Neural cell (in vitro differentiated cells): ENCODE results near the gene CDC34. TPM values are rescaled to one million over a fixed set of nuclear protein-coding genes. Genes with fewer than 3 reads are reported as not detected.

Source experiments
- H2AFZ ChIP-seq: fragments of 200-600, 300-800 bp; sonication (generic), shearing (Covaris generic); 2 replicates; pipeline ENCODE4 v1.6.0; 2014; ENCODE audit warnings: low read depth, mild to moderate bottlenecking, antibody characterized with exemption, low read length, moderate library complexity
- H3F3A ChIP-seq: fragments of 200-600 bp; shearing (Covaris generic); 2 replicates; pipeline ENCODE4 v1.6.1; 2016; ENCODE audit warnings: mild to moderate bottlenecking, moderate library complexity, mixed read lengths, antibody characterized with exemption, low read length; ENCODE audit not compliant: insufficient read depth, poor library complexity, severe bottlenecking
- H3K27ac ChIP-seq: fragments of 200-600, 300-800 bp; sonication (generic), shearing (Covaris generic); 2 replicates; pipeline ENCODE4 v1.5.1; 2014; ENCODE audit warnings: mild to moderate bottlenecking, low read length, moderate library complexity
- H3K27me3 ChIP-seq: fragments of 300-800, 200-600 bp; sonication (generic), shearing (Covaris generic); 2 replicates; pipeline ENCODE4 v1.6.0; 2014; ENCODE audit warnings: mild to moderate bottlenecking, low read depth, low read length, moderate library complexity; ENCODE audit not compliant: insufficient read depth
- H3K36me3 ChIP-seq: fragments of 300-800, 200-600 bp; sonication (generic), shearing (Covaris generic); 2 replicates; pipeline ENCODE4 v1.5.1; 2014; ENCODE audit warnings: mild to moderate bottlenecking, antibody characterized with exemption, low read length, moderate library complexity; ENCODE audit not compliant: insufficient read depth
- H3K4me2 ChIP-seq: fragments of 300-800, 200-600 bp; sonication (generic), shearing (Covaris generic); 2 replicates; pipeline ENCODE4 v1.6.0; 2014; ENCODE audit warnings: mild to moderate bottlenecking, low read length
- H3K4me3 ChIP-seq: fragments of 300-800, 200-600 bp; sonication (generic), shearing (Covaris generic); 2 replicates; pipeline ENCODE4 v1.5.1; 2014; ENCODE audit warnings: mild to moderate bottlenecking, low read length, moderate library complexity
- H3K79me2 ChIP-seq: fragments of 200-600 bp; shearing (Covaris generic); replicated peaks from 2 replicates; pipeline ENCODE4 v1.6.0; 2014; ENCODE audit warnings: mild to moderate bottlenecking, low read length, moderate library complexity; ENCODE audit not compliant: insufficient read depth
- H3K9ac ChIP-seq: fragments of 300-800, 200-600 bp; sonication (generic), shearing (Covaris generic); 2 replicates; pipeline ENCODE4 v1.6.1; 2016; ENCODE audit warnings: mild to moderate bottlenecking, low read length, mixed read lengths
- H3K9me2 ChIP-seq: fragments of 200-600 bp; shearing (Covaris generic); 2 replicates; pipeline ENCODE4 v1.6.1; 2016; ENCODE audit warnings: mild to moderate bottlenecking, low read length, mixed read lengths; ENCODE audit not compliant: insufficient read depth
- H3K9me3 ChIP-seq: fragments of 200-600, 300-800 bp; sonication (generic), shearing (Covaris generic); 2 replicates; pipeline ENCODE4 v1.6.1; 2016; ENCODE audit warnings: mild to moderate bottlenecking, mixed run types, low read length, moderate library complexity, mixed read lengths
- H4K20me1 ChIP-seq: fragments of 200-600 bp; shearing (Covaris generic); 2 replicates; pipeline ENCODE4 v1.6.1; 2016; ENCODE audit warnings: mild to moderate bottlenecking, mixed run types; ENCODE audit not compliant: insufficient read depth
- EP300 ChIP-seq: fragments of 450-650 bp; conservative IDR thresholded peaks from 2 replicates; pipeline ENCODE4 v1.6.1; 2014; ENCODE audit warnings: antibody characterized with exemption, mild to moderate bottlenecking, moderate library complexity; ENCODE audit not compliant: poor library complexity, severe bottlenecking
- EZH2 ChIP-seq: fragments of 200-600, 300-800 bp; shearing (Covaris generic), sonication (generic); IDR thresholded peaks from 2 replicates; pipeline ENCODE4 v1.6.1; 2014; ENCODE audit warnings: antibody characterized with exemption, low read length, borderline replicate concordance, mild to moderate bottlenecking; ENCODE audit not compliant: insufficient read depth, poor library complexity, severe bottlenecking
- MXI1 ChIP-seq: fragments of 450-650 bp; conservative IDR thresholded peaks from 2 replicates; pipeline ENCODE4 v1.6.1; 2014; ENCODE audit warnings: antibody characterized with exemption, mild to moderate bottlenecking; ENCODE audit not compliant: poor library complexity, severe bottlenecking
- POLR2AphosphoS5 ChIP-seq: IDR thresholded peaks from 2 replicates; pipeline ENCODE4 v1.6.1; 2012
- TAF1 ChIP-seq: IDR thresholded peaks from 2 replicates; pipeline ENCODE4 v1.6.1; 2012; ENCODE audit warnings: low read depth
- polyA plus RNA-seq: library from polyadenylated mRNA; depleted of rRNA; stranded (reverse); fragments of >200 nt; gene quantifications from 2 replicates; pipeline ENCODE4 v1.2.3, GENCODE V29; 2014
- TF ChIP-seq, protein P1 (sequence below): fragments of 450-650 bp; IDR thresholded peaks from 2 replicates; pipeline ENCODE4 v1.5.1; 2014; ENCODE audit warnings: antibody characterized with exemption, mild to moderate bottlenecking, moderate library complexity; ENCODE audit not compliant: poor library complexity, severe bottlenecking
- TF ChIP-seq, protein P2 (sequence below): IDR thresholded peaks from 2 replicates; pipeline ENCODE4 v1.6.1; 2012; ENCODE audit warnings: borderline replicate concordance

The CDC34 gene
- polyA plus RNA-seq, 1 donor from 2014 or later = 155 TPM

DNA sequence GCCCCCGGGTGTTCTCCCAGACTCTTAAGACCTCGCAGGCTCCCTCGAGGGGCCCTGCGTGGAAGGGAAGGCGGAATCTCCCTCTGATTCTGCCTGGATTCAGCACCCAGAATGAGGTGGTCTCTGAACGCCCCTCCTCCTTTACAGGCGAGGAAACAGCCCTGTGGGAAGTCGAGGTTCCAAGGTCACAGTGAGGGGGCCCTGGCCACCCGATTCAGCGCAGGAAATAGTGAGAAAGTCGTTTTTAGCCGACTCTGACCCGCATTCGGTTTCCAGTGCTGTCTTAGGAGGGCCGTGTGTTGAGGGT lies 41.9 kb downstream of the CDC34 start:
- TF ChIP-seq, protein P1, sequence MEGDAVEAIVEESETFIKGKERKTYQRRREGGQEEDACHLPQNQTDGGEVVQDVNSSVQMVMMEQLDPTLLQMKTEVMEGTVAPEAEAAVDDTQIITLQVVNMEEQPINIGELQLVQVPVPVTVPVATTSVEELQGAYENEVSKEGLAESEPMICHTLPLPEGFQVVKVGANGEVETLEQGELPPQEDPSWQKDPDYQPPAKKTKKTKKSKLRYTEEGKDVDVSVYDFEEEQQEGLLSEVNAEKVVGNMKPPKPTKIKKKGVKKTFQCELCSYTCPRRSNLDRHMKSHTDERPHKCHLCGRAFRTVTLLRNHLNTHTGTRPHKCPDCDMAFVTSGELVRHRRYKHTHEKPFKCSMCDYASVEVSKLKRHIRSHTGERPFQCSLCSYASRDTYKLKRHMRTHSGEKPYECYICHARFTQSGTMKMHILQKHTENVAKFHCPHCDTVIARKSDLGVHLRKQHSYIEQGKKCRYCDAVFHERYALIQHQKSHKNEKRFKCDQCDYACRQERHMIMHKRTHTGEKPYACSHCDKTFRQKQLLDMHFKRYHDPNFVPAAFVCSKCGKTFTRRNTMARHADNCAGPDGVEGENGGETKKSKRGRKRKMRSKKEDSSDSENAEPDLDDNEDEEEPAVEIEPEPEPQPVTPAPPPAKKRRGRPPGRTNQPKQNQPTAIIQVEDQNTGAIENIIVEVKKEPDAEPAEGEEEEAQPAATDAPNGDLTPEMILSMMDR = no peak
- TF ChIP-seq, protein P2, sequence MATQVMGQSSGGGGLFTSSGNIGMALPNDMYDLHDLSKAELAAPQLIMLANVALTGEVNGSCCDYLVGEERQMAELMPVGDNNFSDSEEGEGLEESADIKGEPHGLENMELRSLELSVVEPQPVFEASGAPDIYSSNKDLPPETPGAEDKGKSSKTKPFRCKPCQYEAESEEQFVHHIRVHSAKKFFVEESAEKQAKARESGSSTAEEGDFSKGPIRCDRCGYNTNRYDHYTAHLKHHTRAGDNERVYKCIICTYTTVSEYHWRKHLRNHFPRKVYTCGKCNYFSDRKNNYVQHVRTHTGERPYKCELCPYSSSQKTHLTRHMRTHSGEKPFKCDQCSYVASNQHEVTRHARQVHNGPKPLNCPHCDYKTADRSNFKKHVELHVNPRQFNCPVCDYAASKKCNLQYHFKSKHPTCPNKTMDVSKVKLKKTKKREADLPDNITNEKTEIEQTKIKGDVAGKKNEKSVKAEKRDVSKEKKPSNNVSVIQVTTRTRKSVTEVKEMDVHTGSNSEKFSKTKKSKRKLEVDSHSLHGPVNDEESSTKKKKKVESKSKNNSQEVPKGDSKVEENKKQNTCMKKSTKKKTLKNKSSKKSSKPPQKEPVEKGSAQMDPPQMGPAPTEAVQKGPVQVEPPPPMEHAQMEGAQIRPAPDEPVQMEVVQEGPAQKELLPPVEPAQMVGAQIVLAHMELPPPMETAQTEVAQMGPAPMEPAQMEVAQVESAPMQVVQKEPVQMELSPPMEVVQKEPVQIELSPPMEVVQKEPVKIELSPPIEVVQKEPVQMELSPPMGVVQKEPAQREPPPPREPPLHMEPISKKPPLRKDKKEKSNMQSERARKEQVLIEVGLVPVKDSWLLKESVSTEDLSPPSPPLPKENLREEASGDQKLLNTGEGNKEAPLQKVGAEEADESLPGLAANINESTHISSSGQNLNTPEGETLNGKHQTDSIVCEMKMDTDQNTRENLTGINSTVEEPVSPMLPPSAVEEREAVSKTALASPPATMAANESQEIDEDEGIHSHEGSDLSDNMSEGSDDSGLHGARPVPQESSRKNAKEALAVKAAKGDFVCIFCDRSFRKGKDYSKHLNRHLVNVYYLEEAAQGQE = peak; percentile 23
- Histone ChIP-seq H4K20me1 (peaks cover 4% of the 10 kb centered on the region), H3K9ac (peak overlapping the region; percentile 94), H3K27ac (peak overlapping the region; percentile 86), H2AFZ (peak overlapping the region; percentile 28), H3K4me2 (peak overlapping the region; percentile 72), H3K4me3 (peak overlapping the region; percentile 99), H3K9me2 (no peaks in the 10 kb centered on the region), H3K79me2 (peaks cover 50% of the 10 kb centered on the region), H3K9me3 (no peaks in the 10 kb centered on the region), H3F3A (no peaks in the 10 kb centered on the region), H3K27me3 (no peaks in the 10 kb centered on the region), H3K36me3 (no peaks in the 10 kb centered on the region)

DNA sequence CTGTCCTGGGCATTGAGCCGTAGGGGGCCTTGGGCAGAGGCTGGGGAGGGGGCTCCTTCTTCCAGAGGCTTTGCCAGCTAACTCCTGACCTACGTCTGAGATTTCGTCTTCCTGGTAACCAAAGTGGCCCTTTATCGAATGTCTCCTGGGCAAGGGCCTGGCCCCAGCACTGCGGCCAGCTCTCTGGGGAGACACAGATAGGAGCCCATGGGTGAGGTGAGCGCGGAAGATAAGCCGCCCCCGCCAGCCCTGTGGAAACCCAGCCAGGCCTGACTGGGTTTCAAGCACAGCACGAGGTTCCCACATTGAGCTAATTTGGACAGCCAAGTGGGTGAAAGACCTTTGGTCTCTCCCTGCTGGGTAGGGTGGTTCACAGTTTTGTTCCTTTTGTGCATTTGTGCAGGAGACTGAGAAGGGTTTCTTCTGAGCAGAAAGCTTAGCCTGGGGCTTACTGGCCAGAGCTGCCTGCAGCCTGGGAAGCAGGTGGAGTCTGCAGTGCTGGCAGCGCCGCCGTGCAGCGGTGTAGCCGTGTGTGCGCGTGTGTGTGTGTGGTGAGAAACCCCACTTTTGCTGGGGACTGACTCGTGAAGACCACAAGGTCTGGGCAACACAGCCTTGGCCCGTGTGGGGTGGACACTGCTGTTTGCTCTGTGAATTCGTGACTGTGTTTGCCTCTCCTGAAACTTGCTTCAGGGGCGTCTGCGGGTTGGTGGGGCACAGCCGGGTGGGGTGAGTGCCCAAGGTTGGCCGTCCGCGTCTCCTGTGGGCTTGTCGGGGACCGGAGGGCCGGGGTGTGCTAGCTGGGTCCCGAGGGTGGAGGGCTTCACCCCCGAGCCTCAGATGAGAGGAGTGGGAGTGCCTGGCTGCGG lies 43.3 kb downstream of the CDC34 start:
- Histone ChIP-seq H3K9ac (peak overlapping the region; percentile 48), H3K4me2 (no peak overlapping the region), H3K4me3 (peak overlapping the region; percentile 99), H3K79me2 (peaks cover 51% of the 10 kb centered on the region), H3K27ac (peak overlapping the region; percentile 31), H3K27me3 (no peaks in the 10 kb centered on the region), H3K9me2 (no peaks in the 10 kb centered on the region), H3K9me3 (no peaks in the 10 kb centered on the region), H4K20me1 (peaks cover 4% of the 10 kb centered on the region), H3K36me3 (no peaks in the 10 kb centered on the region), H2AFZ (no peak overlapping the region), H3F3A (no peaks in the 10 kb centered on the region)
- TF ChIP-seq, protein P2 = no peak
- TF ChIP-seq TAF1 (no peak), MXI1 (peak; percentile 33), EZH2 (no peak), EP300 (no peak), POLR2AphosphoS5 (no peak)
